Prostate gland (tissue), 2 donors: Measurements from ENCODE around the gene PLXNB1.

Experiments used
- CTCF ChIP-seq, 4 experiments: fragments of 200-600 bp in 2 of 4; fragments of 450-650 bp in 2 of 4; sonication (generic) in 2 of 4; IDR thresholded peaks; 1 replicate in 3 of 4; 2 replicates in 1 of 4; pipeline ENCODE4 v1.5.1; 2016 to 2019; ENCODE audit warnings: antibody characterized with exemption in 4 of 4, mild to moderate bottlenecking in 2 of 4, moderate library complexity in 2 of 4
- POLR2AphosphoS5 ChIP-seq: sonication (generic); formaldehyde crosslinking; IDR thresholded peaks from one replicate; pipeline ENCODE4 v1.6.1; 2017; ENCODE audit warnings: antibody characterized with exemption

GRCh38 chr3:48398701-48399386 lies 31.0 kb downstream of the PLXNB1 start:
- TF ChIP-seq CTCF (IDR thresholded peaks at IDR 0.05), result no peak
- no peak for TF ChIP-seq POLR2AphosphoS5
